Measurements from ENCODE around the gene STUB1. TPM values are rescaled to one million over a fixed set of nuclear protein-coding genes. Genes with fewer than 3 reads are reported as not detected.

STUB1 gene
- total and polyA plus RNA-seq, 2 donors (not counting 1 experiment from before 2014, with no cell fraction given): 94.6 to 133 TPM

- no peaks in the 10 kb centered on the region for H4K20me1 ChIP-seq (ENCODE audit: control insufficient read depth, extremely low read depth, insufficient read depth, low read length)
- H3K9me3 ChIP-seq (ENCODE audit: control insufficient read depth, insufficient read depth, low read depth, low read length): no peaks in the 10 kb centered on the region
- H3K36me3 ChIP-seq (ENCODE audit: control insufficient read depth, insufficient read depth, low read length): peaks cover 2% of the 10 kb centered on the region
- peak overlapping the region; percentile 75 for H3K9ac ChIP-seq (ENCODE audit: insufficient read depth, low read length)
- H3K79me2 ChIP-seq (ENCODE audit: control insufficient read depth, insufficient read depth, low read length): no peaks in the 10 kb centered on the region
- TF ChIP-seq EZH2 (IDR thresholded peaks at IDR 0.05; ENCODE audit: low read length, missing control alignments): no peak
- peak; percentile 7 to 14 for TF ChIP-seq CTCF (conservative IDR thresholded peaks at IDR 0.05 in 1 of 2, IDR thresholded peaks at IDR 0.05 in 1 of 2; ENCODE audit: low read depth in 1 of 2, low read length in 2 of 2)
- no peaks in the 10 kb centered on the region for H3K27me3 ChIP-seq (ENCODE audit: control insufficient read depth, insufficient read depth, low read length)
- DNase-seq (ENCODE audit: low read depth in 2 of 2): no peak
- H3K4me2 ChIP-seq (ENCODE audit: extremely low read depth, insufficient read depth, low read length): peak overlapping the region; percentile 67
- H2AFZ ChIP-seq (ENCODE audit: low read length): no peak overlapping the region
- peaks cover 11% of the 10 kb centered on the region for H3K4me1 ChIP-seq (ENCODE audit: control insufficient read depth, extremely low read depth, insufficient read depth, low read length)
- peak overlapping the region; percentile 74 for H3K27ac ChIP-seq (ENCODE audit: insufficient read depth, low read length)
- peak overlapping the region; percentile 63 to 88 (median 76) for H3K4me3 ChIP-seq (replicated peaks in 1 of 4; ENCODE audit: control extremely low read depth in 1 of 4, insufficient read depth in 1 of 4, low read depth in 3 of 4, low read length in 4 of 4)
These were observed 39.7 kb downstream of the STUB1 start for GRCh38 chr16:719815-720446.

- DNase-seq (ENCODE audit: low read depth in 2 of 2): peak; percentile 59 to 73
- Histone ChIP-seq H2AFZ (ENCODE audit: low read length) (peak overlapping the region; percentile 76), H4K20me1 (ENCODE audit: control insufficient read depth, extremely low read depth, insufficient read depth, low read length) (no peaks in the 10 kb centered on the region), H3K4me2 (ENCODE audit: extremely low read depth, insufficient read depth, low read length) (peak overlapping the region; percentile 67), H3K9me3 (ENCODE audit: control insufficient read depth, insufficient read depth, low read depth, low read length) (no peaks in the 10 kb centered on the region), H3K9ac (ENCODE audit: insufficient read depth, low read length) (peak overlapping the region; percentile 75), H3K27ac (ENCODE audit: insufficient read depth, low read length) (peak overlapping the region; percentile 74), H3K79me2 (ENCODE audit: control insufficient read depth, insufficient read depth, low read length) (no peaks in the 10 kb centered on the region), H3K27me3 (ENCODE audit: control insufficient read depth, insufficient read depth, low read length) (no peaks in the 10 kb centered on the region), H3K4me1 (ENCODE audit: control insufficient read depth, extremely low read depth, insufficient read depth, low read length) (peaks cover 11% of the 10 kb centered on the region), H3K36me3 (ENCODE audit: control insufficient read depth, insufficient read depth, low read length) (peaks cover 2% of the 10 kb centered on the region), H3K4me3 (replicated peaks in 1 of 4; ENCODE audit: control extremely low read depth in 1 of 4, insufficient read depth in 1 of 4, low read depth in 3 of 4, low read length in 4 of 4) (peak overlapping the region; percentile 63 to 88 (median 76))
- TF ChIP-seq CTCF (conservative IDR thresholded peaks at IDR 0.05 in 1 of 2, IDR thresholded peaks at IDR 0.05 in 1 of 2; ENCODE audit: low read depth in 1 of 2, low read length in 2 of 2): peak in 1 of 2 donors; percentile 27
- no peak for TF ChIP-seq EZH2 (IDR thresholded peaks at IDR 0.05; ENCODE audit: low read length, missing control alignments)
These were observed 40.3 kb downstream of the STUB1 start for GRCh38 chr16:720447-720989.

GRCh38 chr16:720990-721764 lies 41.0 kb downstream of the STUB1 start, which contains the start of gene ANTKMT:
Gene ANTKMT, plus strand, starts transcription at chr16:721146. Its CDS starts 129 bp downstream, at chr16:721275.
- H3K36me3 ChIP-seq (ENCODE audit: control insufficient read depth, insufficient read depth, low read length): peaks cover 2% of the 10 kb centered on the region
- peaks cover 11% of the 10 kb centered on the region for H3K4me1 ChIP-seq (ENCODE audit: control insufficient read depth, extremely low read depth, insufficient read depth, low read length)
- H3K79me2 ChIP-seq (ENCODE audit: control insufficient read depth, insufficient read depth, low read length): no peaks in the 10 kb centered on the region
- TF ChIP-seq EZH2 (IDR thresholded peaks at IDR 0.05; ENCODE audit: low read length, missing control alignments): no peak
- TF ChIP-seq CTCF (conservative IDR thresholded peaks at IDR 0.05 in 1 of 2, IDR thresholded peaks at IDR 0.05 in 1 of 2; ENCODE audit: low read depth in 1 of 2, low read length in 2 of 2): no peak
- peak within 1 kb of the TSS; percentile 76 for H2AFZ ChIP-seq (ENCODE audit: low read length)
- no peaks in the 10 kb centered on the region for H3K9me3 ChIP-seq (ENCODE audit: control insufficient read depth, insufficient read depth, low read depth, low read length)
- H3K27me3 ChIP-seq (ENCODE audit: control insufficient read depth, insufficient read depth, low read length): no peaks in the 10 kb centered on the region
- peak within 1 kb of the TSS; percentile 74 for H3K27ac ChIP-seq (ENCODE audit: insufficient read depth, low read length)
- H3K4me3 ChIP-seq (replicated peaks in 1 of 4; ENCODE audit: control extremely low read depth in 1 of 4, insufficient read depth in 1 of 4, low read depth in 3 of 4, low read length in 4 of 4): peak within 1 kb of the TSS; percentile 63 to 88 (median 76)
- peak; percentile 68 to 73 for DNase-seq (ENCODE audit: low read depth in 2 of 2)
- peak within 1 kb of the TSS; percentile 75 for H3K4me2 ChIP-seq (ENCODE audit: extremely low read depth, insufficient read depth, low read length)
- H3K9ac ChIP-seq (ENCODE audit: insufficient read depth, low read length): peak within 1 kb of the TSS; percentile 75
- no peaks in the 10 kb centered on the region for H4K20me1 ChIP-seq (ENCODE audit: control insufficient read depth, extremely low read depth, insufficient read depth, low read length)

Data from fibroblast of lung (primary cell).